Hematopoietic multipotent progenitor cell (in vitro differentiated cells): ENCODE data around the gene E2F1. TPM values are rescaled to one million over a fixed set of nuclear protein-coding genes. Genes with fewer than 3 reads are reported as not detected.
"Not testable (repeated sequence)": the region's sequence is repeated elsewhere in the genome, so short reads cannot be mapped to it uniquely, and the experiment has no call there.

Experiments used
- DNase-seq, 3 donors: peaks; one replicate each; pipeline ENCODE4 v3.0.0-alpha.2; 2011 to 2015; ENCODE audit warnings: low read depth in 2 of 3, low spot score in 2 of 3
- total RNA-seq: library from RNA; depleted of rRNA; stranded (reverse); fragments of >200 nt; gene quantifications from one replicate; pipeline ENCODE4 v1.2.3, GENCODE V29; 2012

Gene E2F1
- total RNA-seq, 1 donor: 13.5 TPM

DNA sequence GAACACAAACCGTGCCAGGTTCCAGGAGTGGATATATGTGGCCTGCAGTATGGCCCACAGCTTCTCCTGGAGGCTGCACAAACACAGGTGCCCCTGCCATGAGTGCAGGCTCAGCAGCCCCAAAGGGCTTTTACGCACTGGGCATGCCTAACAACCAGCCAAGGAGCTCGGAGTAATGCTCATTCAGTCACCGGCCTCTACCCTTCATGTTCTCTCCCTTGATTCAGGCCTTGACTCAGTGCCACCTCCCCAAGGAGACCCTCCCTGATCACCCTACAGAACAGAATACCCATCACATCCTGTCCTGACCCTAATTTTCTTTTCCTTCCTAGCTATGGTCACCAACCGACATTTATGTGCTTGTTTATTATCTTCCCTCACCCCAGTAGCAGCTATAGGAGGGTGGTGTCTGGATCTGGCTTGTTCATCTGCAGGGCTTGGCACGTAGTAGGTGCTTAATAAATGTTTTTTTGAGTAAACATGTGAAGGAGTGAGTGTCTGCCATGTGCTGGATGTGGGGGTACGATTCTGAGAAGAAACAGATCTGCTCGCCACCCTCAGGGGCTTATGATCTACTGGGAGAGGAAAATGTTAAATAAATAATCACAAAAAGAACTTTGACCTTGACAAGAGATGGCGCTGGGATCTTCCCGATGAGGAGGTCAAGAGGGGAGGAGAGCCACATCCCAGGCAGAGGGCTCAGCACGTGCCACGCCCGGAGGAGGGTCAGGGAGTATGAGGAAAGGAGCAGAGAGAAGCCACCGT lies 24.7 kb upstream of the E2F1 start:
- DNase-seq: no peak

DNA sequence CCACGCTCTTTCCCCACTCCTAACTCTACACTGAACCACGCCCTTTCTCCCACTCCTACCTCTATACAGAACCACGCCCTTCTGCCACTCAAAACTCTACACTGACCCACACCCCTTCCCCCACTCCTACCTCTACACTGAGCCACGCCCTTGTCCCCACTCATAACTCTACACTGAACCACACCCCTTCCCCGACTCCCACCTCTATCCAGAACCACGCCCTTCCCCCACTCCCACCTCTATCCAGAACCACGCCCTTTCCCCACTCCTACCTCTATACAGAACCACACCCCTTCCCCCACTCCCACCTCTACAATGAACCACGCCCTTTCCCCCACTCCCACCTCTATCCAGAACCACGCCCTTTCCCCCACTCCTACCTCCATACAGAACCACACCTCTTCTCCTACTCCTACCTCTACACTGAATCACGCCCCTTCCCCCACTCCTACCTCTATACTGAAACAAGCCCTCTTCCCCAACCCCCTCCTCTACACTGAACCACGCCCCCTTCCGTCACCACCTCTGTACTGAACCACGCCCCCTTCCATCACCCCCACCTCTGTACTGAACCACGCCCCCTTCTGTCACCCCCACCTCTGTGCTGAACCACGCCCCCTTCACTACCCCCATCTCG lies 23.8 kb upstream of the E2F1 start:
- DNase-seq: no peak

DNA sequence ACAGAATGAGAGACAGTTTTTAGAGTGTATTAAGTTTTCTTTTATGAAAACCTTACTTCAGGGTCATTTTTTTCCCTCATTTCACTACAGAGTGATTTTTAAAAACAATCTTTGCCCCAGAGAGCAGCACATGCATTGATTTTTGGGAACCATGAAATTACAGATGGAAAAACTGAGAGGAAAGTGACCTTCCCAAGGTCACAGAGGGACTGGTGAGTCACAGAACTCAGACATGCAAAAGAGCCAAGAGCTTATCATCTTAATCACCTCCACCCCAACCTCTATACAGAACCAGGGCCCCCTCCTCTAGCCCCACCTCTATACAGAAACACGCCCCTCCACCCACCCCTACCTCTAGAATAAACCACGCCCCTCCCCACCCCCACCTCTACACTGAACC lies 23.2 kb upstream of the E2F1 start:
- no peak for DNase-seq

DNA sequence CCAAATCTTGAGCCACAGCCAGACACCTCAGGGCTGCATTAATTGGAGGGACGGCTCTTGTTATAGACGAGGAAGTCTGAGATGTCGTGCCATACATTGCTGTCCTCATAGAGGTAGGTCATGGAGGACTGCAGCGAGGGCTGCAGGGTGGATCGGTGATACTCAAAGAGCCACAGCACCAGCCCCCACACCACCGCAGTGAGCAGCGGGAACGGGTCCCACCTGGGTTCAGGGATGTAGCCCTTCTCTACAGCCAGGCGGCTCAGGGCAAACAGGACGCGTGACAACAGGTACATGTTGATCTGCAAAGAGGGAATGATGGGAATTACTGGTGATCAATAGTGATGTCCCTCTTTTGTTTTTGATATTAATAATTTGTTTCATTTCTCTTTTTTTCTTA lies 21.5 kb upstream of the E2F1 start:
- no peak for DNase-seq

DNA sequence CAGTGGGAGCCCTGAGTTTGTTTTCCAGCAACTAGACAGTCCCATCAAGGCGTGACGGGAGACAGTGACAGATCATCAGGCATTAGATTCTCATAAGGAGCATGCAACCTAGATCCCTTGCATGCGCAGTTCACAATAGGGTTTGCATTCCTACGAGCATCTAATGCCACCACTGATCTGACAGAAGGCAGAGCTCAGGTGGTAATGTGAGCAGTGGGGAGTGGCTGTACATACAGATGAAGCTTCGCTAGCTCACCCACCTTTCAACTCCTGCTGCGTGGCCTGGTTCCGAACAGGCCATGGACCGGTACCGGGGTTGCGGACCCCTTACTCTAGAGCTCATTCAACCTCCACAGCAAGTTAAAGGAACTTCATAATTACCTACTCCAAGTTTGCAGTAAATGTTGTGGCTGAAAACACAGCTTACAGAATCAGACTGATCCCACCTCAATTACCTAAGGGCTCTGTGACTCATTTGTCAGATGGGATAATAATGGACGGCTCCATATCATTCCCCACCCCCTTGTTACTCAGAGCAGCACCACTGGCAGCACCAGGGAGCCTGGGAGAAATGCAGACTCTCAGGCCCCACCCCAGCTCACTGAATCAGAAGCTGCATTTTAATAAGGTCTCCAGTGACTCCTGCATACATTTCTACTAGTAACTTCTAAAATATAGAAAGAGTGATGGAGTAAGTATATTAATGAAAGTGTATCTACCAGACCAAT lies 18.2 kb upstream of the E2F1 start:
- no peak for DNase-seq

DNA sequence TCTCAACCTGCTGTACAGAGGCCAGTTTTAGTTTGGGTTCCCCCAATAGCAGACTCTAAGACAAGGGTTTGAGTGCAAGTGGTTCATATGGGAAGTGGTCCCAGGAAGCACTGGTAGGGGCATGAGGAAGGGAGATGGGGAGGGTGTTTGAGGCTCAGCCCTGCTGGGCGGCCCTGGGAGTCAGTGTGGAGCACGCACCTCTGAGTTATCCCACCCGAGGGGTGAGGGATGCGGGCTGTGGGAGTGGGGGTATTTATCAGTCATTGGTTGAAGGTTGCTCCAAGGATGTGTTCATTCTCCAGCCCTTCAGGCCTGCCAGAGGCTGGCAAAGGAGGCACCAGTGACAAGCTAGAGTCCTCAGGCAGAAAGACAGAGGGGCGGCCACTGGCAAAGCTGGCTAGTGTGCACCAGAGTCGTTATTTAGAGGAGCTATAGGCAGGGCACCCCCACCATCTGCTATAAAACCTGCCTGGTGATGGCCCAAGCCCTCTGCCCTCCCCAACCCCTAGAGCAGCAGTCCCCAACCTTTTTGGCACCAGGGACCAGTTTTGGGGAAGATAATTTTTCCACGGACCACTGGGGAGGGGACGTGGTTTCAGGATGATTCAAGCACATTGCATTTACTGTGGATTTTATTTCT lies 17.4 kb upstream of the E2F1 start:
- no peak for DNase-seq

DNA sequence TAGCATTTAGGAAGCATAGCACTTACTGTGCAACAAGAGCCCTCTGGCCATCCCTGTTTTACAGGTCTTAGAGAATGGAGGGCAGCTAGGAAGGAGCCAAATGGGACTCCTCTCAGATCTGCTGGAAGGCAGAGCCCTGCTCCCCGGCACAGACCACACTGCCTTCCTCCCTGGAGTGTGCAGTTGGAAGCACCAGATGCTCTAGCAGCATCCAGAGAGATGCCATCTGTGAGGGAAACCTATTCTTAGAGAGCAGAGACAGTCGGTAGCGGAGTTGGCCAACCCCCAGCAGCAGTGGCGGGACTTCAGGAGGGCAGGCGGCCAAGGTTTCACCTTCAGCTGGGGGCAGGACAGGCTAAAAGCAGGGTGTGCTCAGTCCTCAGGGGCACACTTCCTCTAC lies 16.7 kb upstream of the E2F1 start:
- no peak for DNase-seq

DNA sequence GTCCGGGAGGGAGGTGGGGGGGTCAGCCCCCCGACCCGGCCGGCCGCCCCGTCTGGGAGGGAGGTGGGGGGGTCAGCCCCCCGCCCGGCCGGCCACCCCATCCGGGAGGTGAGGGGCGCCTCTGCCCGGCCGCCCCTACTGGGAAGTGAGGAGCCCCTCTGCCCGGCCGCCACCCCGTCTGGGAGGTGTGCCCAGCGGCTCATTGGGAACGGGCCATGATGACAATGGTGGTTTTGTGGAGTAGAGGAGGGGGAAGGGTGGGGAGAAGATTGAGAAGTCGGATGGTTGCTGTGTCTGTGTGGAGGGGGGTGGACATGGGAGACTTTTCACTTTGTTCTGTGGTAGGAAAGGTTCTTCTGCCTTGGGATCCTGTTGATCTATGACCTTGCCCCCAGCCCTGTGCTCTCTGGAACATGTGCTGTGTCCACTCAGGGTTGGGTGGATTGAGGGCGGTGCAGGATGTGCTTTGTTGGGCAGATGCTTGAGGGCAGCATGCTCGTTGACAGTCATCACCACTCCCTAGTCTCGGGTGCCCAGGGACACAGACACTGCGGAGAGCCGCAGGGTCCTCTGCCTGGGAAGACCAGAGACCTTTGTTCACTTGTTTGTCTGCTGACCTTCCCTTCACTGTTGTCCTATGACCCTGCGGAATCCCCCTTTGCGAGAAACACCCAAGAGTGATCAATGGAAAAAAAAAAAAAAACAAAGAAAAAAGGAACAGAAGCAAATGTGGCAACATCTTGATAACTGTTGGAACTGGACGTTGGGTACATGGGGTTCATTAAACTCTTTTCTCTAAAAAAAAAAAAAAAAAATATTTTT lies 15.7 kb upstream of the E2F1 start:
- DNase-seq: no peak

DNA sequence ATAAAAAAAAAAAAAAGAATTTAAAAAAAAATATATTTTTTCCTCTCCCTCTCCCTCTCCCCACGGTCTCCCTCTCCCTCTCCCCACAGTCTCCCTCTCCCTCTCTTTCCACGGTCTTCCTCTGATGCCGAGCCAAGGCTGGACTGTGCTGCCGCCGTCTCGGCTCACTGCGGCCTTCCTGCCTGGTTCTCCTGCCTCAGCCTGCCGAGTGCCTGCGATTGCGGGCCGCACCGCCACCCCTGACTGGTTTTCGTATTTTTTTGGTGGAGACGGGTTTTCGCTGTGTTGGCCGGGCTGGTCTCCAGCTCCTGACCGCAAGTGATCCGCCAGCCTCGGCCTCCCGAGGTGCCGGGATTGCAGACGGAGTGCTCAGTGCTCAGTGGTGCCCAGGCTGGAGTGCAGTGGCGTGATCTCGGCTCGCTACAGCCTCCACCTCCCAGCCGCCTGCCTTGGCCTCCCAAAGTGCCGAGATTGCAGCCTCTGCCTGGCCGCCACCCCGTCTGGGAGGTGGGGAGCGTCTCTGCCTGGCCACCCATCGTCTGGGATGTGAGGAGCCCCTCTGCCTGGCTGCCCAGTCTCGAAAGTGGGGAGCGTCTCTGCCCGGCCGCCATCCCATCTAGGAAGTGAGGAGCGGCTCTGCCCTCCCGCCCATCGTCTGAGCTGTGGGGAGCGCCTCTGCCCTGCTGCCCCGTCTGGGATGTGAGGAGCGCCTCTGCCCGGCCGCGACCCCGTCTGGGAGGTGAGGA lies 14.7 kb upstream of the E2F1 start:
- not testable (repeated sequence) for DNase-seq

DNA sequence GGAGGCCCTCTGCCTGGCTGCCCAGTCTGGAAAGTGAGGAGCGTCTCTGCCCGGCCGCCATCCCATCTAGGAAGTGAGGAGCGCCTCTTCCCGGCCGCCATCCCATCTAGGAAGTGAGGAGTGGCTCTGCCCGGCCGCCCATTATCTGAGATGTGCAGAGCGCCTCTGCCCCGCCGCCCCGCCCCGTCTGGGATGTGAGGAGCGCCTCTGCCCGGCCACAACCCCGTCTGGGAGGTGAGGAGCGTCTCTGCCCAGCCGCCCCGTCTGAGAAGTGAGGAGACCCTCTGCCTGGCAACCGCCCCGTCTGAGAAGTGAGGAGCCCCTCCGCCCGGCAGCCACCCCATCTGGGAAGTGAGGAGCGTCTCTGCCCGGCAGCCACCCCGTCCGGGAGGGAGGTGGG lies 12.8 kb upstream of the E2F1 start:
- not testable (repeated sequence) for DNase-seq

DNA sequence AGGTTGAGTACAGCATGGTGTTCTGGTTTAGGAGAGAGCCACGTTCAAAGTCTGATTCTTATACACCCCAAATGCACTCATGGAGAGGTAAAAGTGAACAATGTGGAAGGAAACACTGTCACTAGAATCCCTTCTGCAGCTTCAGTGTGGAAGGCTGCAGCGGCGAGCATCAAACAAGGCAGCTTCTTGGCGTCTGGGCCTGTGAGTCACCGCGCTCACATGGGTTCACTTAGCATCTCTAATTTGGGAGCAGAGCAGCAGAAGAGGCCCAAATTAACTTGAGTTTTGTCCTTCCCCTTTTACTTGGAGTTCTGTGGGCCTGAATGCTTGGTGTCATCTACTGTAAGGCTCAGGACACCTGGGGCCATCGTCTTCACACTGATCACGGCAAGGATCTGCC lies 10.9 kb upstream of the E2F1 start:
- no peak for DNase-seq

DNA sequence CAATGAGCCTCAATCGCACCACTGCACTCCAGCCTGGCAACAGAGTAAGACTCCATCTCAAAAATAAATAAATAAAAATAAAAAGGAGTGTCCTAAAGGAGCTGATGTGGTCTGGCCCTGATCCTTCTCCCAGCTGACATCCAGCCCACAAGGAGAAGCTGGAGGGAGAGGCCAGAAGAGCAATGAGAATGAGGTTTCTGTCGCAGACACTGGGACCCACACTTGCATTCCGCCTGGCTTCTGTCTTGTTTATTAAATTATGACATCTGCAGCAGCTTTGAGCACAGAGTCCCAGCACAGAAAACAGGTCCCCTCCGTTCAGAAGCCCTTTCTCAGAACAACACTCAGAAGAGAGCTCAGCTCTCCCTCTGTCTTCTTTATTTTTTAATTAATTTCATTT lies 10.3 kb upstream of the E2F1 start:
- DNase-seq: no peak

DNA sequence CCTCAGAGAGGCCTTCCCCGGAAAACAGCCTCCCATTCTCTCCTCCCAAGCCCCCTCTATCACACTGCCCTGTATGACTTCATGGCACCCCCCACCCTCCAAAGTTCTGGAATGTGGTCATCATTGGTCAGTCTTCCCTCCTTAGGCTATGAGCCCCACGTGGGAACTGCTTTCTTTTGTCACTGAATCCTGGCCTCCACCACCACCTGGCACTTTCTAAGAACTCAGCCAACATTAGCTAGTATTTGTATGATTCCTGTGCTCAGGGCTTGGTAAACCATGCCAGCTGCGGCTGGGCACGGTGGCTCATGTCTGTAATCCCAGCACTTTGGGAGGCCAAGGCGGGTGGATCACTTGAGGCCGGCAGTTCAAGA lies 8.4 kb upstream of the E2F1 start:
- DNase-seq: no peak

DNA sequence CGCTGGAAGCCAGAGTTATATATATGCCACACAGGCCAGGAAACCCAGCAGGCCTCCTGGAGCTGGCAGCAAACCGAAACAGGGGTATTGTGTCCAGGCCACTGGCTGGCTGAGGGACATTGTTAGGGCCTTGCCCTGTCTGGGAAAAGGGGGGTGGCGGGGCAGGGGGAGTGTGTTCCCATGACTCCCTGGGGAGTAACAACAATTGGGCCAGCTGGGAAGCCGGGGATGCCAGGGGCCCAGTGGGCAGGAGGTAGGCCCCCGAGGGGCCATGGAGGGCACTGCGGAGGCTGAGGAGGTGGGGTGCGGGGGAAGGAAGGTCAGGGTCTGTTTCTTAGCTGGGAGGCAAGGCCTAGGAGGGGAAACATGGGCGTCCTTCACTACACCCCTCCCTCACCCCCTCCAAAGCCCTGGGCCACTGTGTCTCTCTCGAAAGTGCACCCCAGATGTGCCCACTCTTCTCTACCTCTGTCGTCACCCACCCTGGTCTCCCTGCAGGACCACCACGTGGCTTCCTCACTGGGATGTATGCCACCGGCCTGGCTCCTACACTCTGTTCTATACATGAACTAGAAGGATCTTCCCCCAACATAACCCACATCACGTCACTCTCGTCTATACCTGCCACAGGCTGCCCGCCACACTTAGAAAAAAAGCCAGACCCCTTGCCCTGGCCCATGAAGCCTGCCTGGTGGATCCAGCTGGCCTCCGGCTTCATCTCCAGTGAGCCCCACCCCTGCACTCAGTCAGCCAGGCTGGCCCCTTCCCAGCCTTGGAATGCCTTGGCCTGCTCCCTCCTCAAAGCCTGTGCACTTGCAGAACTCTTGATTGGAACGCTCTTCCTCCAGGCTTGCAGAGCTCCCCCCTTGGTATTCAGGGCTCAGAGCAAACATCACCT lies 7.8 kb upstream of the E2F1 start:
- no peak for DNase-seq

DNA sequence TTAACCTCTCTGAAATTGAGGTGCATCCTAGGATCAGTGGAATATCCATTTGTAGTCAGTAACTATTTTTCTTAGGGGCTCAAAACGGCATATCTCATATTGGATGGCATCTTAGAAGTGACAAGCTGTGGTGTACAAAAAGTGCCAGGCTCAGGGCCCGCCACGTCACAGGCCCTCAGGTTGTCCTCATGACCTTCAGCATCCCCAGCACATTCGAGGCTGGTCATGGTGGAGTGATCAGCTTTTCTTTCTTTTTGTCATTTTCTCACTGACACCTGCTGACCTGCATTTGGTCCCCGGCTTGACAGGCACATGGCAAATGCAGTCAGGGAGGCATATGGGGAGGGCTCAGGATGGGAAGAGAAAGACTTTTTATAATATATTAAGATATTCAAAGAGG lies 7.1 kb upstream of the E2F1 start:
- DNase-seq: no peak

DNA sequence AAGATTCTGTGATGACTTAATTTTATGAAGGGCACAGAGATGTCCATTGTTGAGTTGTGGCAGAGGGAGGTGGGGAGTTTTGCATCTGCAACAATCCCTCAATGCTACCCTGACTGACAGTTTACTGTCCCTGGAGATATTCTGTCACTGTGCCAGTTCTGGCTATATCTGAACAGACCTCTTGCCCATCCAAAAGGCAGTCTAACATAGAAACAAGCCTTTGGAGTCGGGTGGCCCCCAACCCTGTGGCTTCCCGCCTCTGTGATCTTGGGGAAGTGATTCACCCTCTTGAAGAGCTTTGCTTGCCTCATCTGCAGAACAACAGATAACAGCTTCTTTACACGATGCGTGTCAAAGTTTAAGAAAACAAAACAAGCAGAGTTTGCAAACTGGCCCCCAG lies 3.8 kb upstream of the E2F1 start:
- peak in 2 of 3 donors; percentile 62 to 68 for DNase-seq

DNA sequence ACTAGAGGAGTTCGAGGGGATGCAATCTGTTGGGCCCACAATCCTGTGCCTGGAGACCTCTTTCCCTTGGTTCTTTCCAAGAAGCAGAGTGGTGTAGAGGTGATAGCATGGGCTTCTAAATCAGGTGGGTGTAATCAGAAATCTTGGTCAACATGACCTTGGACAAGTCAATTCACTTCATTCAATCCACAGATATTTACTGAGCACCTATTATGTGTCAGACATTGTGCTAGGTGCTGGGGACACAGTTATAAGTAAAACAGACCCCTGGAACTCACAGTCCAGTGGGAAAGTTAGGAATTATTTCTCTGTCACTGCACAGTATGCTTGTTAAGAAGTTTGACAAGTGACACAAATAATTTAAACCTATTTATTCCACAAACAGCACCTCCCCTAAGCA lies 3.3 kb upstream of the E2F1 start:
- DNase-seq: no peak

DNA sequence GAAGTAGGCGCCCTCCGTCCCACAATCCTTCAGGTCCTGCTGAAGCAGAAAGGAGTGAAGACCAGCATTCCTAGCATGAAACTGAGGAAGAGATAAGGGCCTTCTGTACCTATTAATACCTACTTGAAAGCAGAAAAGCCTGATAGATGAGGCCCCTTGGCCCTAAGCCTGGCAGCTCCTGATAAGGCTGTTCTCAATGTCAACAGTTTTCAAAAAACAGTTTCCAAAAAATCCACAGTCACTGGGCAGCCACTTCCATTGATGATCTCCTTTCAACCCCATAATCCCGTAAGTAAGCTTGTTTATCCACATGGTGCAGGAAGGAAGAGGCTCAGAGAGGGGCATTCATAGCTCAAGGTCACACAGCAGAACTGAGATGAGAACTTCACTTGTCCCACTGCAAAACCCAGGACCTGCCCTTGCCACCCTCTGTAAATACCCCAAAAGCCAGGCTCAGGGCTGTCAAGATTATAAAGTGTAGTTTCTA lies 2.8 kb upstream of the E2F1 start:
- DNase-seq: no peak
